GM12874 (cell line): ENCODE results near the gene CSF3.

Source experiments
- TF ChIP-seq, protein P1 (sequence below): IDR thresholded peaks from 2 replicates; pipeline ENCODE4 v1.5.1; 2011; ENCODE audit warnings: low read depth, mild to moderate bottlenecking, control low read depth, low read length, moderate library complexity; ENCODE audit not compliant: insufficient read depth

The CSF3 gene

GRCh38 chr17:39973496-39973895, 41.7 kb upstream of the CSF3 start:
- TF ChIP-seq, protein P1, sequence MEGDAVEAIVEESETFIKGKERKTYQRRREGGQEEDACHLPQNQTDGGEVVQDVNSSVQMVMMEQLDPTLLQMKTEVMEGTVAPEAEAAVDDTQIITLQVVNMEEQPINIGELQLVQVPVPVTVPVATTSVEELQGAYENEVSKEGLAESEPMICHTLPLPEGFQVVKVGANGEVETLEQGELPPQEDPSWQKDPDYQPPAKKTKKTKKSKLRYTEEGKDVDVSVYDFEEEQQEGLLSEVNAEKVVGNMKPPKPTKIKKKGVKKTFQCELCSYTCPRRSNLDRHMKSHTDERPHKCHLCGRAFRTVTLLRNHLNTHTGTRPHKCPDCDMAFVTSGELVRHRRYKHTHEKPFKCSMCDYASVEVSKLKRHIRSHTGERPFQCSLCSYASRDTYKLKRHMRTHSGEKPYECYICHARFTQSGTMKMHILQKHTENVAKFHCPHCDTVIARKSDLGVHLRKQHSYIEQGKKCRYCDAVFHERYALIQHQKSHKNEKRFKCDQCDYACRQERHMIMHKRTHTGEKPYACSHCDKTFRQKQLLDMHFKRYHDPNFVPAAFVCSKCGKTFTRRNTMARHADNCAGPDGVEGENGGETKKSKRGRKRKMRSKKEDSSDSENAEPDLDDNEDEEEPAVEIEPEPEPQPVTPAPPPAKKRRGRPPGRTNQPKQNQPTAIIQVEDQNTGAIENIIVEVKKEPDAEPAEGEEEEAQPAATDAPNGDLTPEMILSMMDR: no peak

DNA sequence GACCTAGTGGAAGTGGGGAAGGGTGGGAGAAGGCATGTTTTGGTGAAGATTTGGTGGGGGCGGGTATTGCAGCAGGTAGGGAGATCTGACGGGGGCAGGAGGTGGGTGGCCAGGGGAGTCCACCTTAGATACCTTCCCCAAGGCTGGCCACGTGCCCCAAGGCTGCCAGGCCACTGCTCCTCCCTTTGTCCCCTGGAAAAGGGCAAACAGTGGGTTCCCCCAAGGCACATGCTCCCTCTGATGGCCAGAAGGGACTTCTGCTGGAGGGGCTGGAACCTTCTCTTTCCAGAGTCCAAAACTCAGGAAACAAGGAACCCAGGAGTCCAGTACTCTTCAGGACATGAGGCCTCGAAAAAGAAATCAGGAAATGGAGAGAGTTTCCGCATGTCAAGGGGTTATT, 40.8 kb upstream of the CSF3 start:
- TF ChIP-seq, protein P1: no peak

DNA sequence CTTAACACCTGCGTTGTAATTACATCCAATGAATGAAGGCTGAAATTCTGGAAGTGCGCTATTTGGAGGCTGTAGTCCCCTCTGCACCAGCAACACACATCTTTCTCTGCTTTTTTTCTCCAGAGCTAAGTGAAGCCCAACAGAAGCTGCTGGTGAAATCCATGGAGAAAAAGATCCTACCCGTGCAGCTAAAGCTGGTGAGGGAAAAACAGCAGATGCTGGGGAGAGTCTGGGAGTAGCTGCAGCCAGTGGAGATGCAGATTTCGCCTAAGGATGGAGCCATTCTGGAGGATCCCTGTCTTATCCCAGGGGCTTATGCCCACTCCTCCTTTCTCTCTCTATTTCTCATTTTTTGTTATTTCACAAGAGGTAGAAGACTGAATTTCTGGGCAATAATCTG, 39.4 kb upstream of the CSF3 start:
- TF ChIP-seq, protein P1: no peak

- TF ChIP-seq, protein P1: no peak
Observed at GRCh38 chr17:39979016-39979670, 36.1 kb upstream of the CSF3 start.

DNA sequence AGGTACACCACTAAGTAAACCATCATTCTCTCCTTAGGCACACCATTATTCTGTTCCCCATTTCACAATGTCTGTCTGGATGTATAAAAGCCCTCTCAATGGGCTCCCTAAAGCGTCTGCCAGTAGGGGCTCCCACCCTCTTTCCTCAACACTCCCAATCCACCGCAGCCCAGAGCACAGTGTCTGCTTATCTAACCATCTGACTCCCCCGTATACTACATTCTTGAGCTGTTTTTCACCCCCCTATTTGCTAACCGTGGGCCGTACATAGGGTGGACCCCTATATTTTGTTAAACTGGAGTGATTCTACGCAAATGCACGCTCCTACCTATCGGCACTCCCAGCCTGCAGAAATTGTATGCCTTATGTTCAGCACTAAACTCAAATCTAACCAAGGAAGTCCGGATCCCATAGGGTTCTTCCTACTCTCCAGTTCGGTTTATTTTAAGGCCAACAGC, 35.3 kb upstream of the CSF3 start:
- TF ChIP-seq, protein P1: 0 out of 2 replicates have a peak, but pooled peaks have one; percentile 15

DNA sequence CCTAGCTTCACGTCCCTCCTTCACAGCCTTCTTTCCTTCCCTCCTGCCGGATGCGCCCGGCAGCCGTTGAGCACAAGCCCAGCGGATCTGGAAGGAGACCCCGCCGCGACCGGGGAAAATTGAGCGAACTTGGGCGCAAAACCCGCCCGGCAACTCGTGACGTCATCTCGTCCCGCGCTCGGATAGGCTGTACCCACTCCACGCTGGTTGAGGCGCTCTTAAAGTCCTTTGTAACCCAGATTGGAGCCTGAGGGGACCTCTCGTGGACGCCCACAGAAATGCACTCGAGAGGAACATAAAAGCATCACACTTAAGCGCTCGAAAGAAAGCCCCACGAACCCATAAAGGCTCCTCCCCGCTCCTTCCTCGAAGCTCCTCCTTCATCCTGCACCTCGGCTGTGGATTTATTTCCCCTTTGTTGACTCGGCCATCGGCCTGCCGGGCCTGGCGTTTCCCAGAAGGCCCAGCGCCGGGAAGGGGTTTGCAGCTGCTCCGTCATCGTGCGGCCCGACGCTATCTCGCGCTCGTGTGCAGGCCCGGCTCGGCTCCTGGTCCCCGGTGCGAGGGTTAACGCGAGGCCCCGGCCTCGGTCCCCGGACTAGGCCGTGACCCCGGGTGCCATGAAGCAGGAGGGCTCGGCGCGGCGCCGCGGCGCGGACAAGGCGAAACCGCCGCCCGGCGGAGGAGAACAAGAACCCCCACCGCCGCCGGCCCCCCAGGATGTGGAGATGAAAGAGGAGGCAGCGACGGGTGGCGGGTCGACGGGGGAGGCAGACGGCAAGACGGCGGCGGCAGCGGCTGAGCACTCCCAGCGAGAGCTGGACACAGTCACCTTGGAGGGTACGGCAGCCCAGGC, 34.7 kb upstream of the CSF3 start, which contains the start of gene PSMD3:
PSMD3 (plus strand) TSS at position 457 of the 856 bp plus-strand sequence; CDS start at position 621, 164 bp downstream.
- TF ChIP-seq, protein P1: peak; percentile 71

DNA sequence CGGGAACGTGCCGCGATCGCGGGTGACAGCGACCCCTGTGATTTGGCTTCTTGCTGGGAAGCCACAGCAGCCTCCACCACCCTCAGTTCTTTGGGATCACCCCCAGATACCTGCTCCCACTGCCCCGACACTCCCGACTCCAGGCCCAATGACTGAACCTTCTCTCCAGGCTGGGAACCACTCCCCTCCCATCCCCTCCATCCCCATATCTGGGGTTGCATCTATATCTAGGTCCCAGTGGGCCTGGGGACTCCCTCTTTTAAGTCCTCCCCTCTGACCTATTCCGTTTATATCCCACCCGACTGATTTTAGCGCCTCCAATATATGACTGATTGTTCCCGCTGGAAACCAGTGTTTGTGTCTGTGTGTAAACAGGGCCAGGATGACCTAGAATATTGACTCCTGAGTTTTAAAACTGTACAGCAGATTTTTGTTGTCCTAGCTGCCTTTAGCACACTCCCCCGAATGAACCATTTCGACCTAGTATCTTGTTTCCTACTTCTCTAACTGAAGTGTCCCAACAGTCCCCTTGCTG, 34.0 kb upstream of the CSF3 start:
- TF ChIP-seq, protein P1: no peak
